Measurements from ENCODE around the gene ASB2. TPM values are rescaled to one million over a fixed set of nuclear protein-coding genes. Genes with fewer than 3 reads are reported as not detected.

Gene ASB2
- total and polyA plus RNA-seq, 2 experiments from 2014 or later, result 191 to 208 TPM

- no peaks in the 10 kb centered on the region for H3K27me3 ChIP-seq
- DNase-seq (ENCODE audit: low read depth in 1 of 2, low spot score in 1 of 2), result no peak
- no peaks in the 10 kb centered on the region for H3K36me3 ChIP-seq
- H3K27ac ChIP-seq, result no peak overlapping the region
- H3K4me1 ChIP-seq (ENCODE audit: low read depth), result peaks cover 36% of the 10 kb centered on the region
- TF ChIP-seq, protein P1, sequence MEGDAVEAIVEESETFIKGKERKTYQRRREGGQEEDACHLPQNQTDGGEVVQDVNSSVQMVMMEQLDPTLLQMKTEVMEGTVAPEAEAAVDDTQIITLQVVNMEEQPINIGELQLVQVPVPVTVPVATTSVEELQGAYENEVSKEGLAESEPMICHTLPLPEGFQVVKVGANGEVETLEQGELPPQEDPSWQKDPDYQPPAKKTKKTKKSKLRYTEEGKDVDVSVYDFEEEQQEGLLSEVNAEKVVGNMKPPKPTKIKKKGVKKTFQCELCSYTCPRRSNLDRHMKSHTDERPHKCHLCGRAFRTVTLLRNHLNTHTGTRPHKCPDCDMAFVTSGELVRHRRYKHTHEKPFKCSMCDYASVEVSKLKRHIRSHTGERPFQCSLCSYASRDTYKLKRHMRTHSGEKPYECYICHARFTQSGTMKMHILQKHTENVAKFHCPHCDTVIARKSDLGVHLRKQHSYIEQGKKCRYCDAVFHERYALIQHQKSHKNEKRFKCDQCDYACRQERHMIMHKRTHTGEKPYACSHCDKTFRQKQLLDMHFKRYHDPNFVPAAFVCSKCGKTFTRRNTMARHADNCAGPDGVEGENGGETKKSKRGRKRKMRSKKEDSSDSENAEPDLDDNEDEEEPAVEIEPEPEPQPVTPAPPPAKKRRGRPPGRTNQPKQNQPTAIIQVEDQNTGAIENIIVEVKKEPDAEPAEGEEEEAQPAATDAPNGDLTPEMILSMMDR (IDR thresholded peaks at IDR 0.05; ENCODE audit: low read depth, low read length), result no peak
- H3K4me3 ChIP-seq, result no peak overlapping the region
- H3K9me3 ChIP-seq (ENCODE audit: low read depth), result no peaks in the 10 kb centered on the region
Observed at GRCh38 chr14:93970965-93971634, 5.3 kb downstream of the ASB2 start.

DNA sequence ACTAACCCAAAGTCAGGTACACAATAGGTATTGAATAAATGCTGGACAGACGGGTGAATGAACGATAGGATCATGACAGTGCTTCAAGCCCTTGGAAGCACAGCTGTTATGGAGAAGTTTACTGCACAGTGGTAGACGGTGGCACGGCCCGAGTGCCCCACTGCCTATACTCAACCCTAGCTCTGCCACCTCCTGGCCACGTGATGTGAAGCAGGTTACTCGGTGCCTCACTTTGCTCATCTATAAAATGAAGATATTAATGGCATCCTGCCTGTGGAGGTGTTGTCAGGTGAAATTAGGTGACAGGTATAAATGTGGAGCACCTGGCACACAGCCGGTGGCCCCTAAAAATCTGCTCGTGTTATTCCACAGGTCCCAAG, 5.8 kb downstream of the ASB2 start:
- no peak for DNase-seq (ENCODE audit: low read depth in 1 of 2, low spot score in 1 of 2)
- H3K27me3 ChIP-seq, result no peaks in the 10 kb centered on the region
- H3K9me3 ChIP-seq (ENCODE audit: low read depth), result no peaks in the 10 kb centered on the region
- H3K36me3 ChIP-seq, result no peaks in the 10 kb centered on the region
- no peak overlapping the region for H3K4me3 ChIP-seq
- TF ChIP-seq, protein P1 (IDR thresholded peaks at IDR 0.05; ENCODE audit: low read depth, low read length), result peak; percentile 31
- no peak overlapping the region for H3K27ac ChIP-seq
- peaks cover 31% of the 10 kb centered on the region for H3K4me1 ChIP-seq (ENCODE audit: low read depth)

DNA sequence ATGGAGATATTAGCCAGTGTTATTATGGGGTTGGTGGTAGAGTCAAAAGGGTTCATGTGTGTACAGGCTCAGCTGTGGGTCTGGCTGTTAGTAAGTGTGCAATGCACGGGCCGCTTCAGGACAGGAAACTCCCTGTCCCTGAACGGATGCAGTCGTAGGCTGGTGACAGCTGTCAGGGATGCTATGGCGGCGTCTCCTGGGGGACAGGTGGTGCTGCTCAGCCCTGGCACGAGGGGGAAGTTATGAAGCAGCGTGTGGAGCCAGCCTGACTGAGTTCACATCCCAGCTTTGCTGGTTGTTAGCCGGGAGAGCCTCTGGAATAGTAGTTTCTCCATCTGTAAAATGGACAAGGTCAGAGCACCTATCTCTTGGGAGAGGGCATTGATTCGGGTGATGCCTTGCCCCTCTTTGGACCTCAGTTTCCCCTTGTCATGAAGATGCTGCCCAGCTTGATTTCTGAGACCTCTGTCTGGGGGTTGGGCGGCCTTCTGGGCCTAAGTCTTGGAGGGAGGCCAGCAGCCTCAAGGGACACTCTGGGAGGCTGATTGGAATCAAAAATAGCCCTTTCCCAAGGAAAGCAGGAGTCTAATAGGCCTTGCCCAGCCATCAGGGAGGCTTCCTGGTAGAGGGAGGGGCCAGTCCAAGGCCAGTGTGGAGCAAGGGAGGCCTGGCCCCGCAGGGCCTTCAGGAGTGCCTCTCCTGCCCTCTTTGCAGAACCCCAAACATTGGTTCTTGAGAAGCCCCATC, 7.1 kb downstream of the ASB2 start:
- DNase-seq (ENCODE audit: low read depth in 1 of 2, low spot score in 1 of 2), result no peak
- peaks cover 18% of the 10 kb centered on the region for H3K4me1 ChIP-seq (ENCODE audit: low read depth)
- TF ChIP-seq, protein P1 (IDR thresholded peaks at IDR 0.05; ENCODE audit: low read depth, low read length), result no peak
- H3K36me3 ChIP-seq, result no peaks in the 10 kb centered on the region
- H3K27ac ChIP-seq, result no peak overlapping the region
- no peak overlapping the region for H3K4me3 ChIP-seq
- no peaks in the 10 kb centered on the region for H3K9me3 ChIP-seq (ENCODE audit: low read depth)
- no peaks in the 10 kb centered on the region for H3K27me3 ChIP-seq

DNA sequence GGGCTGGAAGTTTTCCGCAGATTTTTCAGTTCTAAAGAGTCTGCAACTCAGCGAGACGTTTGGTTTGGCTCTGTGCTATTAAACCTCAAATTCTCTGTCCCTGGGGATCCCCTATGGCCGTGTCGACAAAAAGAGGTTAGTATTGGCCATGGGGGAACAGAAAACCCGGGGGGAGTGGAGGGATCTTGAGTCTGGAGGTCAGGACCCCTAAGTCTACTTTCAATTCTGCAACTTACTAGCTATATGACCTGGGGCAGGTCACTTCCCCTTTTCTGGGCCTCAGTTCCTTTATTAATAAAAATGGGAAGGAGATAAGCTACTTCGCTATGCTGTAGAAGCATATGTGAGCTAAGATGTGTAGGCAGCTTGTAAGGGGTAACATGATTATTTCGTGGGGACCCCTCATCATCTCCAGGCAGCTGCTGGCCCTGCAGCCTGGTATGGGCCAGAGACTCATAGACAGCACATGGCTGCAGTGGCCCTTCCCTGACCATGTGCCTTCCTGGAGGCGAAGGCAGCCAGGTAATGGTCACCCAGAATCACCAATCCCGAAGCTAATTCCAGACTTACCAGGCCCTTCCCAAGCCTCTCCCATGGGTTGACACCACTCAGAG, 8.6 kb downstream of the ASB2 start:
- Histone ChIP-seq H3K9me3 (ENCODE audit: low read depth) (no peaks in the 10 kb centered on the region), H3K4me1 (ENCODE audit: low read depth) (peaks cover 8% of the 10 kb centered on the region), H3K27ac (no peak overlapping the region), H3K36me3 (no peaks in the 10 kb centered on the region), H3K4me3 (no peak overlapping the region), H3K27me3 (no peaks in the 10 kb centered on the region)
- TF ChIP-seq, protein P1 (IDR thresholded peaks at IDR 0.05; ENCODE audit: low read depth, low read length), result no peak
- no peak for DNase-seq (ENCODE audit: low read depth in 1 of 2, low spot score in 1 of 2)

DNA sequence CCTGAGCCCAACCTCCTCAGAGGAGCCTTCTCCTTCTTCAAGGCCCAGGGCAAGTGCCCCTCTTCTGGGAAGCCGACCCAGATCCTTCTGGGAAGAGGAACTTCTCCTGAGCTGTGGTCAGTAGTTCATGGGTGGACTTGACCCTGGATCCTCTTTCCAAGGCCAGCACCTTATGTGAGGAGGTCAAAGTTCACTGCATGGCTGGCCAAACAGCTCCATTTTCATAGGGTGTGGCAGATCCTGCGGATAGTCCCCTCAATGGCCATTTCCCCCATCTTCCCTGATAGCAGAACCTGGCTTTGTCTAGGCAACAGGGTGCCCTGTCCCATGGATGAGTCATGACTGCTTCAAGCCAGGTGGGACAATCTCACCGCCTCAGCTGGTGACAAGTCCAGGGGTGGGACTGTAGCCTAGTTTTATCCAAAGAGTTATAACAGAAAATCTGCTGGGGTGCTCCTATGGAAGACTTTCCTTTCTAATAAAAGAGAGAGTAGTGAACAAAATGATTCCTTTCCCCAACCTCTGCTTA, 10.4 kb downstream of the ASB2 start:
- Histone ChIP-seq H3K9me3 (ENCODE audit: low read depth) (no peaks in the 10 kb centered on the region), H3K27ac (no peak overlapping the region), H3K36me3 (no peaks in the 10 kb centered on the region), H3K4me3 (no peak overlapping the region), H3K27me3 (no peaks in the 10 kb centered on the region), H3K4me1 (ENCODE audit: low read depth) (peaks cover 4% of the 10 kb centered on the region)
- no peak for DNase-seq (ENCODE audit: low read depth in 1 of 2, low spot score in 1 of 2)
- TF ChIP-seq, protein P1 (IDR thresholded peaks at IDR 0.05; ENCODE audit: low read depth, low read length), result no peak

All from cardiac muscle cell (in vitro differentiated cells and primary cell).